GM18502 (cell line): Measurements from ENCODE around the gene CES3.
"Not testable (repeated sequence)": the region's sequence is repeated elsewhere in the genome, so short reads cannot be mapped to it uniquely, and the experiment has no call there.

Experiments
- ATAC-seq: cut with Tn5 transposase; IDR thresholded peaks from one replicate; pipeline ENCODE4 v1.9.1; 2021; ENCODE audit warnings: mild to moderate bottlenecking; ENCODE audit not compliant: unreplicated experiment, poor library complexity

CES3 gene

DNA sequence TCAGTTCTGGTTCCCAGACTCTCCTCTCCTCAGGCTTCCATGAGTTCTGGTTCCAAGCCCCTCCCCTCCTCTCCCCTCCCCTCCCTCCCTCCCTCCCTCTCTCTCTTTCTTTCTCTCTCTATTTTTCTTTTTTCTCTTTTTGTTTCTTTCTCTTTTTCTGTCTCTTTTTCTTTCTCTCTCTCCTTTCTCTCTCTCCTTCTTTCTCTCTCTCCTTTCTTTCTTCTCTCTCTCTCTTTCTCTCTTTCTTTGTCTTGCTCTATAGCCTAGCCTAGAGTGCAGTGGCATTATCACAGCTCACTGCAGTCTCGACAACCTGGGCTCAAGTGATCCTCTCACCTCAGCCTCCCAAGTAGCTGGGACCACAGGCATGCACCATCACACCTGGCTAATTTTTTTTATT, 796 bp upstream of the CES3 start:
- ATAC-seq = no peak

- no peak for ATAC-seq
Measured at GRCh38 chr16:66961914-66962313, 848 bp downstream of the CES3 start.

DNA sequence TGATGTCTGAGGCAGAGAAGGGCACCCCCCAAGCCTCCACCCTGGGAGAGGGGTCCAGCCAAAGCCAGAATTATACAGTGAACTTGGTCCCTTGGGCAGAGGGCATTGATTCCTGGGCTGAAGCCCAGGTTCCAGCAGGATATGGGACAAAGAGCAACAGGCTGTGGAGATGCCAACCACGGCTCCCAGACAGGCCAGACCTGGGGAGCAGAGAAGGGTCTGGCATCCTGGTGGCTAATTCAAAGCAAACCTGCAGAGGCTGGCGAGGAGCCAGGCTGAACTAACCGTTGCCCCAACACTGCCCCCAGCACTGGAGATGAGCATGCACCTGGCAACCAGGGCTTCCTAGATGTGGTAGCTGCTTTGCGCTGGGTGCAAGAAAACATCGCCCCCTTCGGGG, 3.0 kb downstream of the CES3 start:
- no peak for ATAC-seq

GRCh38 chr16:66968847-66969246, 7.8 kb downstream of the CES3 start:
- no peak for ATAC-seq

DNA sequence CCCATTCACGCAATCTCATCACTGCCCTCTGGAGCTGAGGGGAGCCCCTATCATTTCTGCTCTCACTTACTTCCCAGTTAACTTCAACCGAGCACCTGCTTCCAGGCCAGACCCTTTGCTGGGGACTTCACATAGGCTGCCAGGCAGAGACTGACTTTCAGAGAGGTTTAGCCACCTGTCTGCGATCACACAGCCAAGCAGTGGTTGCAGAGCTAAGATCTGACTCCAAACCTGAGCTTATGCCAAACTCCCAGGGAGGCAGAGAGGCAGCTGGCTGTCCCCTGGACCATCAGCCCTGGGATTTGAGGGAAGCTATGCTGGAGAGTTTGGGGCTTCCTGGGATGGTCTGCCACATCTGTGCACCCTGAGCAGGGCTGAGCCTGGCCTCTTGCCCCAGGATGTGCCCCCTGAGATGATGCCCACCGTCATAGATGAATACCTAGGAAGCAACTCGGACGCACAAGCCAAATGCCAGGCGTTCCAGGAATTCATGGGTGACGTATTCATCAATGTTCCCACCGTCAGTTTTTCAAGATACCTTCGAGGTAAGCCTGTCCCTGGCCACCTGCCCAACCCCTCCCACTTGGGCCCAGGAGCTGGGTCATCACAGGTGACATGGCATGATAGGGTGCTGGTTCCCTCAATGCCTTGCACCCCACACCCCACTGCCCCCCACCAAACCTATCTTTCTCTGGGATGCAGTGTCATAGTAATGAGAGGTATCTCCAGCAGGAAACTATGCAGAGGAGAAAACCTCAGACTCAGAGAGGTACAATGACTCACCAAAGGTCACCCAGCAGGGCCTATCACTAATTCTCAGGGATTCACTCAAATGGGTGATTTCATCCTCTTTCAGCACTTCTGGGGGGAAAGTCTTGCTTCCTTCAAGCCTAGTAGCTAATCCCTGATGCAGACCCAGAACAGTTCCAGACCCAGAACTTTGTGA, 10.0 kb downstream of the CES3 start:
- no peak for ATAC-seq

GRCh38 chr16:66972983-66973382, 11.9 kb downstream of the CES3 start:
- no peak for ATAC-seq

- ATAC-seq = no peak
Measured at GRCh38 chr16:66973716-66974115, 12.7 kb downstream of the CES3 start.

GRCh38 chr16:66974156-66974931, 13.3 kb downstream of the CES3 start:
- ATAC-seq = not testable (repeated sequence)

DNA sequence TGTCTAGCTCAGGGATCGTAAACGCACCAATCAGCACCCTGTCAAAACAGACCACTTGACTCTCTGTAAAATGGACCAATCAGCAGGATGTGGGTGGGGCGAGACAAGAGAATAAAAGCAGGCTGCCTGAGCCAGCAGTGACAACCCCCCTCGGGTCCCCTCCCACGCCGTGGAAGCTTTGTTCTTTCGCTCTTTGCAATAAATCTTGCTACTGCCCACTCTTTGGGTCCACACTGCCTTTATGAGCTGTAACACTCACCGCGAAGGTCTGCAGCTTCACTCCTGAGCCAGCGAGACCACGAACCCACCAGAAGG, 13.8 kb downstream of the CES3 start:
- ATAC-seq = not testable (repeated sequence)

DNA sequence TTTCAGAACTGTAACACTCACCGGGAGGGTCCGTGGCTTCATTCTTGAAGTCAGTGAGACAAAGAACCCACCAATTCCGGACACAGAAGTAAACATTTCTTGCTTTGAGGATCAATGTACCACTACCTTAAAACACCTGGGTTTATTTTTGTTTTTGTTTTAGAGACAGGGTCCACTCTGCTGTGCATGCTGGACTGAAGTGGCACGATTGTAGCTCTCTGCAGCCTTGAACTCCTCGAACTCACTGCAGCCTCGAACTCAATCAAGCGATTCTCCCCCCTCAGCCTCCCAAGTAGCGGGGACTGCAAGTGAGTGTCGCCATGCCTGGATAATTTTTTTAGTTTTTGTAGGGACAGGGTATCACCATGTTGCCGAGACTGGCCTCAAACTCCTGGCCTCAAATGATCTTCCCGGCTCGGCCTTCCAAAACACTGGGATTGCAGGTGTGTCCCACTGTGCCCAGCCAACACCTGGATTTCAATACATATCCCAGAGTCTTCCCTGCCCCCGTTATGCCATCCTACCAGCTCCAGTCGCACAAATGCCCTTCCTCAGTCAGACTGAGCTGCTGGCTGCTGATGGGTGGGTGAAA, 14.3 kb downstream of the CES3 start:
- no peak for ATAC-seq

DNA sequence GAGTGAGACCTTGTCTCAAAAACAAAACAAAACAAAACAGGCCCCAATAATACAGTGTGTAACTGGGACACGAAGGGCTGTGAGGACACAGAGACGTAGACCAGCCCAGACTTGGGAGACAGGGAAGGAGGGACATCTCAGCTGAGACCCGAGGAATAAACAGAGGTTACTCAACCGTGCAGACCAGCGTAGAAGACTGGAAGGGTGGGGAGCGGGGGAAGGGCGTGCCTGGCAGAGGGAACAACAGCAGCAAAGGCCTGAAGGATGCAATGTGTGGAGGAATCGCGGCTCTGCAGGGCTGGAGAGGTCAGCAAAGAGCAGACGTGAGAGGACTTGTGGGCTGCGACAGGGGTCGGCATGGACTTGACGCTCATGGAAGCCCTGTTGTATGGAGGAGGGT, 15.7 kb downstream of the CES3 start:
- ATAC-seq = no peak

GRCh38 chr16:66977341-66978113, 16.5 kb downstream of the CES3 start:
- ATAC-seq = no peak

GRCh38 chr16:66979011-66979717, 18.1 kb downstream of the CES3 start:
- ATAC-seq = no peak

- ATAC-seq = no peak
Measured at GRCh38 chr16:66983033-66983432, 22.0 kb downstream of the CES3 start.

DNA sequence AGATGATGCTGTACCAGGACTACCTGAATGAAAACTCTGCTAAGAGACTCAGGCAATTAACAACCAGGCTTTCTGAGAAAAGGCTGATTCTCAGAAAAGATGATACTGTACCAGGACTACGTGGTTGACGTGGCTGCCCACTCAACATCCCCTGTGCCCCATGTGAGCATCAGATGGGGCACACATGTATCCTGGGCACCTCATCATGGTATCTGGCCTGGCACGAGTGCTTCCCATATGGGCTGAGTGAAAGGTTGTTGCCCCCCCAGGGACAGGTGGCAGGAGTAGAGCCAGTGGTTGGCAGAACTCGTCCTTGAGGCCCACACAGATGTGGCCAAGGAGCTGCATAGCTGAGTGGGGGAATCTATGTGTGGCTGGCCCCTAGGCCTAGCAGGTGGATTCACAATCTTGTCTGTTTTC, 23.8 kb downstream of the CES3 start:
- ATAC-seq = no peak

- no peak for ATAC-seq
Measured at GRCh38 chr16:66986559-66986958, 25.5 kb downstream of the CES3 start.

- ATAC-seq = no peak
Measured at GRCh38 chr16:66988197-66988788, 27.2 kb downstream of the CES3 start, which contains the start of gene CES4A. Gene CES4A, plus strand, starts transcription at chr16:66988589. Its CDS starts 184 bp downstream, at chr16:66988773.

GRCh38 chr16:66991545-66992077, 30.5 kb downstream of the CES3 start:
- no peak for ATAC-seq

DNA sequence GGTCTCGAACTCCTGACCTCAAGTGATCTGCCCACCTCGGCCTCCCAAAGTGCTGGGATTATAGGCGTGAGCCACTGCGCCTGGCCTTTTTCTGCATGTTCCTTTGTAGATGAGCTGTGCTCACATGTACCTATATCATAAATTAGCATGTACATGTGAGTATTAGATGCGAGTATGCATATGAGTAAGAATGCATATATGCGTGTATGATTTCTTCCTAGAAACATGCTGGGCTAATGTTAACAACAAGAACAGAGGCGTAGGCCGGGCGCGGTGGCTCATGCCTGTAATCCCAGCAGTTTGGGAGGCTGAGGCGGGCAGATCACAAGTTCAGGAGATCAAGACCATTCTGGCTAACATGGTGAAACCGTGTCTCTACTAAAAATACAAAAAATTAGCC, 32.5 kb downstream of the CES3 start:
- ATAC-seq = not testable (repeated sequence)
